GM12892 (cell line): ENCODE measurements around the gene OR14C36.

Source experiments
- POLR2A ChIP-seq: IDR thresholded peaks from 2 replicates; pipeline ENCODE4 v1.6.1; 2011; ENCODE audit warnings: low read depth, low read length, control low read depth
- POLR2AphosphoS5 ChIP-seq: IDR thresholded peaks from 2 replicates; pipeline ENCODE4 v1.6.1; 2011; ENCODE audit warnings: low read depth, low read length, control low read depth

- TF ChIP-seq POLR2A, result no peak
- no peak for TF ChIP-seq POLR2AphosphoS5
These were observed 25.2 kb downstream of the OR14C36 start for GRCh38 chr1:248373761-248374160.
